Rectal smooth muscle tissue (tissue), 1 donor: ENCODE measurements around the gene BBOF1.
A peak's percentile ranks its signal among the peaks of the same experiment; 100 is the strongest.
"Not testable (repeated sequence)": the region's sequence is repeated elsewhere in the genome, so short reads cannot be mapped to it uniquely, and the experiment has no call there.

Experiments used
- H3K27ac ChIP-seq: one replicate; pipeline ENCODE4 v1.7.0; 2013; ENCODE audit warnings: low read depth, low read length, inconsistent platforms
- H3K27me3 ChIP-seq: one replicate; pipeline ENCODE4 v1.7.0; 2013; ENCODE audit warnings: low read length; ENCODE audit not compliant: control insufficient read depth, insufficient read depth
- H3K36me3 ChIP-seq: one replicate; pipeline ENCODE4 v1.7.0; 2013; ENCODE audit warnings: low read length; ENCODE audit not compliant: control insufficient read depth, insufficient read depth
- H3K4me1 ChIP-seq: one replicate; pipeline ENCODE4 v1.7.0; 2013; ENCODE audit warnings: low read length; ENCODE audit not compliant: control insufficient read depth, insufficient read depth
- H3K4me3 ChIP-seq: one replicate; pipeline ENCODE4 v1.7.0; 2013; ENCODE audit warnings: low read length
- H3K9ac ChIP-seq: one replicate; pipeline ENCODE4 v1.7.0; 2013; ENCODE audit warnings: low read length

Gene BBOF1

DNA sequence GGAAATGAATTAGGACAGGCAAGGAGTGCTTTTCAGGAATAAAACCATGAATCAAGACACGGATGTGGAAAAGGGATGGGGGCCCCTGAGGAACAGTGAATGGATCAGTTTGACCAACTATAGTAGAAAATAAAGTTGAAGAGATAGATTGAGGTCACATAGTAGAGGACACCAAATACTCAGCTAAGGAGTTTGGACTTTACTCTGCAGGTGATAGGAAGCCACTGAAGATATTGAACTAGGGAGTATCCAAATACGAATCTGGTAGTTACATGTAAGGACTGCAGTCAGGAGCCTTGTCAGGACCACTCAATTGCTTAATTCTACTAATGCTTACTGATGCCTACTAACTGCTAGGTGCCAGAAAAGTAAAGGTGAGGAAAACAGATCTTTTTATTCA is 20.4 kb upstream of the BBOF1 start:
- Histone ChIP-seq H3K4me3 (no peak overlapping the region), H3K4me1 (no peaks in the 10 kb centered on the region), H3K27ac (no peak overlapping the region), H3K9ac (no peak overlapping the region), H3K27me3 (no peaks in the 10 kb centered on the region), H3K36me3 (no peaks in the 10 kb centered on the region)

DNA sequence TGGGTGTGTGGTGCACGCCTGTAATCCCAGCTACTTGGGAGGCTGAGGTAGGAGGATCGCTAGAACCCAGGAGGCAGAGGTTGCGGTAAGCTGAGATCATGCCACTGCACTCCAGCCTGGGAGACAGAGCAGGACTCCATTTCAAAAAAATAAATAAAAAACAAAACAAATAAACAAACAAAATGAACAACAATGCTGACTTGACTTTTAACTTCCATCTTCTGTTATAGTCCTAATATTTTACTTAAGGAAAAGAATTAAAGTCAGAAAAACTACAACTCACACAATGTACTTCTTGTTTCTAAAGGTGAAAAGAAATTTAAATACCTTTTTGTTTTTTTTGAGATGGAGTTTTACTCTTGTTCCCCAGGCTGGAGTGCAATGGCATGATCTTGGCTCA is 13.5 kb upstream of the BBOF1 start:
- H3K9ac ChIP-seq, H3K27me3 ChIP-seq, H3K4me1 ChIP-seq, H3K36me3 ChIP-seq, H3K27ac ChIP-seq, H3K4me3 ChIP-seq: not testable (repeated sequence)

DNA sequence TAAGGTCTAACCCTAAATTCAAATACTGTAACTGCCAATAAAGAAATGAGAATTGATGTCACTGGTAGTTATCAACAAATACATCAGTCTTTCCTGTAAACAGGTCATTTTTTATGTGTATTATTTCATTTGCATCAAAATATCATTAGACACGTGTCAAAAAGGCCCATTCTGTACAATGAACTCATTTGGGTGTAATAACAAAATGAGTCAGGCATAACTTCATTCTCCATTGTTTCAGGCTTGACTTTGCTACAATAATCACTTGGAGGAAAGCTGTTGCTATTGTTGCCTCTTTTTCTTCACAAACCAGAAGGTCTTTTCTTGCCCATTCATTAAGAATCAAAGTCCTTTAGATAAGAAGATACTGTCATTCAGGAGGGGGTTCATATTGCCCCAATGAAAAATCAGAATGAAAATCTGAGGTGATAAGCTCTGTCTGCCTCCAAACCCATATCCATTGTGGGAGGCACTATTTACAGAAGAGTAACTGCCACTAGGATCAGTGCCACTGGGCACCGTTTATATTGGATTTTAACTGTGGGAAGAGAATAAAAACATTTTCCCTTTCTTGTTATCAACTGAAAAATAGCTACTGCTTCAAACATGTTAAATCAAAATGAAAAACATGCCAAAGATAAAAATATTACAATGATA is 10.2 kb upstream of the BBOF1 start:
- Histone ChIP-seq H3K27me3 (no peaks in the 10 kb centered on the region), H3K36me3 (no peaks in the 10 kb centered on the region), H3K4me1 (no peaks in the 10 kb centered on the region), H3K9ac (no peak overlapping the region), H3K4me3 (no peak overlapping the region), H3K27ac (no peak overlapping the region)

DNA sequence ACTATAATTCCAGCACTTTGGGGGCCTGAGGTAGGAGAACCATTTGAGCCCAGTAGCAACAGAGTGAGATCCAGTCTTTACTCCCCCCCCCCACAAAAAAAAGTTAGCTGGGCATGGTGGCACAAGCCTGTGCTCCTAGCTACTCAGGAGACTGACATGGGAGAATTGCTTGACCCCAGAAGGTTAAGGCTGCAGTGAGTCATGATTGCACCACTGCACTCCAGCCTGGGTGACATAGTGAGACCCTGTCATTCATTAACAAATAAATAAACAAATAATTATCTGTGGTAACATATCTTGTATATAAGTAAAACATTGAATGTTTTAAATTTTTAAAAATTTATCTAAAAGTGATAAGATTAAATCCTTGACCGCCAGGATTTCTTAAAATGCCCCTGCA is 4.8 kb upstream of the BBOF1 start:
- no peaks in the 10 kb centered on the region for H3K27me3 ChIP-seq
- H3K4me1 ChIP-seq, result no peaks in the 10 kb centered on the region
- peaks cover 2% of the 10 kb centered on the region for H3K36me3 ChIP-seq
- no peak overlapping the region for H3K9ac ChIP-seq
- no peak overlapping the region for H3K4me3 ChIP-seq
- no peak overlapping the region for H3K27ac ChIP-seq

DNA sequence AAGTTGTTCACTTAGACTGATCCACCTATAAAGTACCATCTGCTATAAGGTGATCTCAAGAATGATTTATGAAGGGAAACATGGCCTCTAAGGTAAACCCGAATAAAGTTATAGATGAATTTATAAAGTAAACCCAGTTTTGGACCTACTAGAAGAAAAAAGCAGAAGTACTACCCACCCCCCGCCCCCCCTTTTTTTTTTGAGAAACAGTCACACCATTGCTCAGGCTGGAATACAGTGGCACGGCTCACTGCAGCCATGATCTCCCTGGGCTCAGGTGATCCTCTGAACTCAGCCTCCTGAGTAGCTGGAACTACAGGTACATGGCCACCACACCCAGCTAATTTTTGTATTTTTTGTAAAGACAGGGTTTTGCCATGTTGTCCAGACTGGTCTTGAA is 4.0 kb upstream of the BBOF1 start:
- H3K4me1 ChIP-seq, result no peaks in the 10 kb centered on the region
- peaks cover 2% of the 10 kb centered on the region for H3K36me3 ChIP-seq
- H3K9ac ChIP-seq, result no peak overlapping the region
- H3K27me3 ChIP-seq, result no peaks in the 10 kb centered on the region
- H3K27ac ChIP-seq, result no peak overlapping the region
- no peak overlapping the region for H3K4me3 ChIP-seq

DNA sequence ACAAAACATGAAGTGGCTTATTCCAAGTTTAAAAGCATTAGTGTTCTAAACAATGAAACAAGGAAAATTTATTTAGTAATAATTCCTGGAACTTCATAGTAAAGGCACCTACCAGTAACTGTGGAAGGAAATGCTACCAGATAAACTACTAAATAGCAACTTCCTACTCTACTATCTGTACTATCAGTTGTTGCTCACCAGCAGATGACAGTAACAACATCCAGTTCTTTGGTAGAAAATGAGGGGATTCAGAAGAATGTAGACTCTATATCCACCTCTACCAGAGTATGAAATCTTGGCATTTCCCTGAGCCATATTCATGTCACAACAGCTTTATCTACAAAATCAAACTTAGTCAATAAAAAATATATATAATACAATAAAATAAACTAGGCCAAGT is 3.2 kb upstream of the BBOF1 start:
- H3K27ac ChIP-seq, result no peak overlapping the region
- no peak overlapping the region for H3K9ac ChIP-seq
- no peak overlapping the region for H3K4me3 ChIP-seq
- H3K4me1 ChIP-seq, result no peaks in the 10 kb centered on the region
- peaks cover 2% of the 10 kb centered on the region for H3K36me3 ChIP-seq
- H3K27me3 ChIP-seq, result no peaks in the 10 kb centered on the region

DNA sequence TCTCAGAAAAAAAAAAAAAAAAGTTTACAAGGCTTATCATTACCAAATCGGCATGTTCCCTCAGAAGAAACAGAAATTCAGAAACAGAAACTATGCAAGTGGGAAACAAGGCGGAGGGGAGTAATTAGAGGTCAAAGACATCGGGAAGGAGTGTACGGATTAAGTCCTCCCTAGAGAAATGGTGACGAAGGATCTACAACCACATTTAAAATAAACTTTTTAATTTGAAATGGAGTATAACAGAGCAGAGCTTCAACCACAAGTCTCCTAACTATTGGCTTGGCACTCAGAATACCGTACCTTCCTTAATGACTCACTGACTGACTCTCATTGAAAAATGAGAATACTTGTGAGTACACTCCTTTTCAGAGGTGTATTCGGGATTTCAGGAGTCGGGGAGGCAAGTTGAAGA is 969 bp upstream of the BBOF1 start:
- no peaks in the 10 kb centered on the region for H3K4me1 ChIP-seq
- H3K27ac ChIP-seq, result peak overlapping the region; percentile 95
- H3K4me3 ChIP-seq, result peak overlapping the region; percentile 92
- H3K27me3 ChIP-seq, result no peaks in the 10 kb centered on the region
- H3K9ac ChIP-seq, result no peak overlapping the region
- peaks cover 2% of the 10 kb centered on the region for H3K36me3 ChIP-seq

DNA sequence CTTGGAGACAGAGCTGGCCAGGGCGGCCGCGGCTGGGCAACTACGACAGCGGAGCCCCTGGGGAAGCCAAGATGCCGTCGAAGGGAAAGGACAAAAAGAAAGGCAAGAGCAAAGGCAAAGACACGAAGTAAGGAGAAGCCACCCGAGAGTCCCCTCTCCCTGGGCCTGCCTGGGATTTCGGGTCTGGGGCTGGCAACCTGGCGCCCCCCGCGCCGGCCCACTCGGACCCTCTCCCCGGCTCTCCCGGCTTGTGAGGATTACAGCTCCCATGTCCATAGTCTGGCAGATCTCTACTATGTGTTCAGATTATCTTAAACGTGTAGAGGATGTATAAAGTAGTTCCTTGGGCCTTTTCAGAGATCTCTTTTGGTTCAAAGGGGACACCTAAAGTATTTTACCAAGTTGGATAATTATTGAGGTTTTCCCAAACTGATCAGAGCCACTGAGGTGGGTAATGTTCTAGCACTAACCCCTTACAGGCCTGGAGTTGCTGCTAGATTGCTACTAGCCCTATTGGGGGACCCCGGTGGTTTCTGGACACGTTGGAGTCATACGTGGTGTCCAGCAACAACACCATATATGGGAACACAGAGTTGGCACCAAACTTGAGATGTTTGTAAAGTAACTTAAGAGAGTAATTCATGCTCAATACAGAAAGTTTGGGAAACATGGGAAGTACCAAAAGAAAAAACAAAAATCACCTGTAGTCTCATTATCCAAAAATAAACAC is 424 bp downstream of the BBOF1 start:
- Histone ChIP-seq H3K27ac (peak overlapping the region; percentile 82), H3K27me3 (no peaks in the 10 kb centered on the region), H3K4me1 (no peaks in the 10 kb centered on the region), H3K4me3 (peak overlapping the region; percentile 90), H3K36me3 (no peaks in the 10 kb centered on the region), H3K9ac (peak overlapping the region; percentile 73)

DNA sequence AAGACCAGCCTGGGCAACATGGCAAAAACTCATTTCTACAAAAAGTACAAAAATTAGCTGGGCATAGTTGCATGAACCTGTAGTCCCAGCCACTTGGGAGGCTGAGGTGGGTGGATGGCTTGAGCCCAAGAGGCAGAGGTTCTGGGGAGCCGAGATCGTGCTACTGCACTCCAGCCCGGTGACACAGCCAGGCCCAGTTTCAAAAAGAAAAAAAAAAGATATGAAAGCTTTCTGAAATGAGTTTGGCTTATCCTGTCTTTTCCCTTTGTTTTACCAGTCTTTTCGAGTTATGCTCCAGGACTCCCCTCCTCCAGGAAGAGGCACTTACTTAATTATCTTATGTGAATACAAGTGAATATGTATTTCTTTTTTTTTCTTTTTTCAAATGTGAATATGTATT is 3.2 kb downstream of the BBOF1 start:
- H3K36me3 ChIP-seq, result no peaks in the 10 kb centered on the region
- no peaks in the 10 kb centered on the region for H3K27me3 ChIP-seq
- H3K4me3 ChIP-seq, result no peak overlapping the region
- H3K27ac ChIP-seq, result no peak overlapping the region
- H3K4me1 ChIP-seq, result no peaks in the 10 kb centered on the region
- no peak overlapping the region for H3K9ac ChIP-seq

DNA sequence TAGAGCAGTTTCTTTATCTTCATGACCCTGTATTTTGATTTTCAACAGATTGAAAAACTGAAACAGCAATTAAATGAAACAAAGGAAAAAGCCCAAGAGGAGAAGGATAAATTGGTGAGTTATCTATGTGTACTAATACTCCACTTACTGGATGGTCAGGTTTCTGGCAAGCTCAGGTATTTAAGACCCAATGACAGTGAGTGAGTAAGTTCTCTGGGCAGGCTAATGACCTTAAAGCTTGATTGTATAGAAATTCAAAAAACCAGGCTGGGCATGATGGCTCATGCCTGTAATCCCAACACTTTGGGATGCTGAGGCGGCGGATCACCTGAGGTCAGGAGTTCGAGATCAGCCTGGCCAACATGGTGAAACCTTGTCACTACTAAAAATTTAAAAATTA is 10.0 kb downstream of the BBOF1 start:
- H3K4me3 ChIP-seq, result no peak overlapping the region

DNA sequence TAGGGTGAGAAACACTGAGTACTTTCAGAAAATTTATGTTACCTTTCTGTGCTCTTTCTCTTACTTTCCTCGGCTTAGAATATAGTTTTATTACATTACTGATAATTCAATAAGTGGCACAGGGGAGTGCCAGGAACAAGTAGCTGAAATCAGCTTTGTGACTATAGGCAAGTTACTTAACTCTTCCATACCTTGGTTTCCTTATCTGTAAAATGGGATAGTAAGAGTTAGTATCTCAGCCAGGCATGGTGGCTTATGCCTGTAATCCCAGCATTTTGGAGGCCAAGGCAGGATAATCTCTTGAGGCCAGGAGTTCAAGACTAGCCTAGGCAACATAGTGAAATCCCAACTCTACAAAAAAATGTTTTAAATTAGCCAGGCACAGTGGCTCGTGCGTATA is 15.4 kb downstream of the BBOF1 start:
- Histone ChIP-seq H3K9ac (no peak overlapping the region), H3K36me3 (no peaks in the 10 kb centered on the region), H3K27me3 (no peaks in the 10 kb centered on the region), H3K4me3 (no peak overlapping the region), H3K27ac (no peak overlapping the region), H3K4me1 (no peaks in the 10 kb centered on the region)

More for the DNA sequence above, 10.0 kb downstream of the BBOF1 start:
- no peak overlapping the region for H3K27ac ChIP-seq
- H3K4me1 ChIP-seq, result no peaks in the 10 kb centered on the region
- no peak overlapping the region for H3K9ac ChIP-seq
- no peaks in the 10 kb centered on the region for H3K36me3 ChIP-seq
- no peaks in the 10 kb centered on the region for H3K27me3 ChIP-seq

DNA sequence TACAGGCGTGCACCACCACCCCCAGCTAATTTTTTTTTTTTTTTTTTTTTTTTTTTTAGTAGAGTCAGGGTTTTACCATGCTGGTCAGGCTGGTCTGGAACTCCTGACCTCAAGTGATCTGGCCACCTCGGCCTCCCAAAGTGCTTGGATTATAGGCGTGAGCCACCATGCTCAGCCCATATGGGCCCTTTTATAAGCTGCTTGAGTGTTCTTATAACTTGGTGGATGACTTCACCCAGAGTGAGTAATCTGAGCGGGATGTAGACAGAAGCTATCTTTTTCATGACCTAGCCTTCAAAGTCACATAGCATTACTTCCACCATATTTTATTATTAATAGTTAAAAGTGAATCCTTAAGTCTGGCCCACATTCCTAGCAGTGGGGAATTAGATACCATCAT is 16.4 kb downstream of the BBOF1 start:
- Histone ChIP-seq H3K9ac (no peak overlapping the region), H3K27ac (no peak overlapping the region), H3K36me3 (no peaks in the 10 kb centered on the region), H3K27me3 (no peaks in the 10 kb centered on the region), H3K4me3 (no peak overlapping the region), H3K4me1 (no peaks in the 10 kb centered on the region)
